GM12878 (cell line): ENCODE measurements around the gene RORC. TPM values are rescaled to one million over a fixed set of nuclear protein-coding genes. Genes with fewer than 3 reads are reported as not detected.

Experiments
- ATAC-seq: fragments of 200-7000 bp; cut with Tn5 transposase; 3 replicates; pipeline ENCODE4 v1.9.1; 2020; ENCODE audit warnings: mild to moderate bottlenecking, moderate library complexity
- BruUV-seq: library from RNA; stranded (reverse); fragments of 400-500 nt; replicated peaks from 2 replicates; lab custom pipeline; 2021; lab: Mats Ljungman, UMichigan
- CTCF ChIA-PET: fragments of 300-600 bp; sonication (Branson Sonifier 250); formaldehyde crosslinking; extraction: SDS; loops from one replicate; lab custom pipeline; 2021; ENCODE audit warnings: inconsistent platforms; lab: Yijun Ruan, JAX
- POLR2A ChIA-PET: fragments of 350-600 bp; formaldehyde crosslinking; extraction: SDS; loops from one replicate; lab custom pipeline; 2021; ENCODE audit warnings: inconsistent platforms; lab: Charles Lee
- RAD21 ChIA-PET: fragments of 300-600 bp; sonication (Branson Sonifier 250); formaldehyde crosslinking; loops from one replicate; lab custom pipeline; 2023; ENCODE audit warnings: antibody characterized with exemption; ENCODE audit not compliant: unreplicated experiment; lab: Charles Lee
- SMC1A ChIA-PET: fragments of 300-600 bp; sonication (Branson Sonifier 250); formaldehyde crosslinking; loops from one replicate; lab custom pipeline; 2023; ENCODE audit not compliant: unreplicated experiment, uncharacterized antibody; lab: Charles Lee
- DNase-seq: peaks from one replicate; pipeline ENCODE4 v3.0.0-alpha.2; 2011; ENCODE audit warnings: low read depth, low spot score
- FAIRE-seq: peaks from 3 replicates; lab custom pipeline; 2011; peaks lifted over from hg19 to GRCh38; lab: Jason Lieb, UNC
- H2AFZ ChIP-seq: 2 replicates; pipeline ENCODE4 v1.6.0; 2011; ENCODE audit warnings: low read depth, low read length, control low read depth; ENCODE audit not compliant: control insufficient read depth
- H3K27ac ChIP-seq: 2 replicates; pipeline ENCODE4 v1.5.1; 2011; ENCODE audit warnings: control low read depth; ENCODE audit not compliant: control insufficient read depth, insufficient read depth
- H3K27me3 ChIP-seq, 2 experiments: replicated peaks in 1 of 2; 2 replicates each; pipeline versions ENCODE4 v1.6.0 to v1.6.1; 2011; ENCODE audit warnings: low read length in 1 of 2; ENCODE audit not compliant: control insufficient read depth in 2 of 2, insufficient read depth in 2 of 2
- H3K36me3 ChIP-seq, 2 experiments: 2 replicates each; pipeline ENCODE4 v1.5.1; 2011; ENCODE audit warnings: low read length in 1 of 2; ENCODE audit not compliant: control insufficient read depth in 2 of 2, insufficient read depth in 2 of 2
- H3K4me1 ChIP-seq: 2 replicates; pipeline ENCODE4 v1.6.1; 2011; ENCODE audit warnings: mild to moderate bottlenecking, low read length, moderate library complexity, mixed read lengths; ENCODE audit not compliant: control insufficient read depth, insufficient read depth
- H3K4me2 ChIP-seq: 2 replicates; pipeline ENCODE4 v1.6.0; 2011; ENCODE audit warnings: control low read depth; ENCODE audit not compliant: control insufficient read depth, insufficient read depth
- H3K4me3 ChIP-seq: fragments of 200-600 bp; sonication (generic); 2 replicates; pipeline ENCODE4 v1.5.1; 2016
- H3K79me2 ChIP-seq: 2 replicates; pipeline ENCODE4 v1.6.0; 2011; ENCODE audit warnings: low read length; ENCODE audit not compliant: control insufficient read depth, insufficient read depth
- H3K9ac ChIP-seq: 2 replicates; pipeline ENCODE4 v1.8.0; 2011; ENCODE audit warnings: low read length, control low read depth, mixed read lengths; ENCODE audit not compliant: control insufficient read depth, insufficient read depth
- H3K9me3 ChIP-seq: replicated peaks from 3 replicates; pipeline ENCODE4 v1.5.1; 2011; ENCODE audit warnings: mild to moderate bottlenecking, low read length; ENCODE audit not compliant: control insufficient read depth, insufficient read depth
- H4K20me1 ChIP-seq: 2 replicates; pipeline ENCODE4 v1.6.0; 2011; ENCODE audit not compliant: control insufficient read depth, insufficient read depth
- BMI1 ChIP-seq: fragments of 450-650 bp; IDR thresholded peaks from 2 replicates; pipeline ENCODE4 v1.6.1; 2016; ENCODE audit warnings: mild to moderate bottlenecking, moderate library complexity, borderline replicate concordance
- EZH2 ChIP-seq: IDR thresholded peaks from 2 replicates; pipeline ENCODE4 v1.6.1; 2012; ENCODE audit warnings: low read depth, mild to moderate bottlenecking, control low read depth, inconsistent platforms, low read length, borderline replicate concordance; ENCODE audit not compliant: control insufficient read depth
- GATAD2B ChIP-seq: fragments of 450-650 bp; conservative IDR thresholded peaks from 2 replicates; pipeline ENCODE4 v1.6.1; 2017; ENCODE audit warnings: low read depth, mild to moderate bottlenecking, moderate library complexity
- KAT2A ChIP-seq: conservative IDR thresholded peaks from 2 replicates; pipeline ENCODE4 v1.6.1; 2011; ENCODE audit warnings: low read depth, low read length; ENCODE audit not compliant: control insufficient read depth
- RCOR1 ChIP-seq: conservative IDR thresholded peaks from 2 replicates; pipeline ENCODE4 v1.6.1; 2012; ENCODE audit warnings: low read depth, low read length, improper control_type of control experiment
- WGBS: methylation state at CpG from one replicate; pipeline ENCODE4 v1.1.6; 2016; ENCODE audit warnings: low lambda C conversion rate; ENCODE audit not compliant: insufficient replicate concordance, insufficient coverage; ENCODE audit errors: missing lambda C conversion rate; 5-methylcytosine and 5-hydroxymethylcytosine counted together
- in situ Hi-C: fragments of 300-500 bp; cut with MboI; formaldehyde crosslinking; loops from 9 replicates; pipeline ENCODE4 v1.14.3; 2018; ENCODE audit warnings: mixed read lengths
- intact Hi-C: fragments of 100-400 bp; cut with micrococcal nuclease; formaldehyde crosslinking; loops from one replicate; pipeline ENCODE4 v1.14.2; 2022; ENCODE audit not compliant: unreplicated experiment
- polyA plus RNA-seq, 11 experiments: library from polyadenylated mRNA; depleted of rRNA in 4 of 11; unstranded in 6 of 11; stranded (reverse) in 5 of 11; fragments of >200 nt; fragmentation: Nextera tagmentation in 4 of 11; fragmentation: Illumina TruSeq in 1 of 11; extraction: Ambion mirVana in 4 of 11; extraction: Trizol in 1 of 11; gene quantifications; 1 replicate in 1 of 11; 2 replicates in 10 of 11; pipeline versions ENCODE4 v1.2.1 to v1.2.3, GENCODE V29; 2011 to 2016; ENCODE audit warnings: inconsistent platforms in 2 of 11, missing spikeins in 2 of 11, low read depth in 1 of 11
- total RNA-seq, 4 experiments: library from RNA; depleted of rRNA in 3 of 4; stranded (reverse); fragments of >200 nt in 3 of 4; fragmentation: Illumina TruSeq in 1 of 4; extraction: Trizol in 1 of 4; gene quantifications; 2 replicates each; pipeline versions ENCODE4 v1.2.1 to v1.2.3, GENCODE V29; 2013 to 2021
- TF ChIP-seq, protein P1 (sequence below): fragments of 150-350 bp; IDR thresholded peaks from 2 replicates; pipeline ENCODE4 v1.6.1; 2014; ENCODE audit warnings: mild to moderate bottlenecking, low read depth, low read length

Gene RORC
- total and polyA plus RNA-seq, 10 of the 15 experiments (the other 5 are each of a cell fraction or from before 2014, with no cell fraction given) = not detected

GRCh38 chr1:151809985-151810556, 21.5 kb downstream of the RORC start:
- in situ Hi-C loops = no loop called here
- ChIA-PET RAD21 (no interaction called here), CTCF (no interaction called here), POLR2A (interaction anchor here (1.4 kb wide), 1 partner anchor 12 kb away, joined by 4 read pairs; no protein-coding TSS in a partner anchor), SMC1A (no interaction called here)
- BruUV-seq = no TSS peak
- 100% methylated on average over 1 of the region's 1 CpG for WGBS
- Histone ChIP-seq H3K79me2 (no peaks in the 10 kb centered on the region), H3K27me3 (peaks cover 0 to 3% of the 10 kb centered on the region in 2 experiments; a peak in 2 of 4 replicates), H3K27ac (no peak overlapping the region), H3K4me3 (no peak overlapping the region), H3K4me2 (no peak overlapping the region), H3K36me3 (no peaks in the 10 kb centered on the region), H4K20me1 (no peaks in the 10 kb centered on the region), H2AFZ (no peak overlapping the region), H3K9me3 (no peaks in the 10 kb centered on the region), H3K4me1 (no peaks in the 10 kb centered on the region), H3K9ac (no peak overlapping the region)
- DNase-seq = no peak
- intact Hi-C loops = no loop called here
- no peak for FAIRE-seq
- TF ChIP-seq RCOR1 = no peak
- TF ChIP-seq, protein P1, sequence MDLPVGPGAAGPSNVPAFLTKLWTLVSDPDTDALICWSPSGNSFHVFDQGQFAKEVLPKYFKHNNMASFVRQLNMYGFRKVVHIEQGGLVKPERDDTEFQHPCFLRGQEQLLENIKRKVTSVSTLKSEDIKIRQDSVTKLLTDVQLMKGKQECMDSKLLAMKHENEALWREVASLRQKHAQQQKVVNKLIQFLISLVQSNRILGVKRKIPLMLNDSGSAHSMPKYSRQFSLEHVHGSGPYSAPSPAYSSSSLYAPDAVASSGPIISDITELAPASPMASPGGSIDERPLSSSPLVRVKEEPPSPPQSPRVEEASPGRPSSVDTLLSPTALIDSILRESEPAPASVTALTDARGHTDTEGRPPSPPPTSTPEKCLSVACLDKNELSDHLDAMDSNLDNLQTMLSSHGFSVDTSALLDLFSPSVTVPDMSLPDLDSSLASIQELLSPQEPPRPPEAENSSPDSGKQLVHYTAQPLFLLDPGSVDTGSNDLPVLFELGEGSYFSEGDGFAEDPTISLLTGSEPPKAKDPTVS = no peak
- TF ChIP-seq KAT2A = no peak
- no peak for TF ChIP-seq GATAD2B
- TF ChIP-seq EZH2 = no peak
- TF ChIP-seq BMI1 = no peak
- ATAC-seq = no peak
